HG03025 (cell line): ENCODE data around the gene COBL.

Experiments
- ATAC-seq: cut with Tn5 transposase; IDR thresholded peaks from one replicate; pipeline ENCODE4 v1.9.1; 2021; ENCODE audit warnings: mild to moderate bottlenecking, moderate library complexity; ENCODE audit not compliant: unreplicated experiment, low FRiP score

Gene COBL

DNA sequence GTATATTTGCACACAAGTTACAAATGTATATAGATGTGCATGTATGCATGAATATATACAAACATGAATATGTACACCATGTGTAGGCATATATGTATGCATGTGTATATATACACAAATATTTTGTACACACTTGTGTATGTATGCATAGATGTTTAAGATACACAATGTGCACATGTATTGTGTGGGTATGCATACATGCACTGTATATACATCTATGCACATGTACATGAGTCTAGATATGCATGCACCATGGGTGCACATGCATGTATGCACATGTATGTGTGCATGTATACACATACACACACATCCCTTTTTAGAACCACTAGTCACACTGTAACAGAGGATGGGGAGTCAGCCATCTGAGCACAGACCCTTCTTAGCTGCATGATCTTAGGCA is 249.4 kb downstream of the COBL start:
- ATAC-seq = no peak

DNA sequence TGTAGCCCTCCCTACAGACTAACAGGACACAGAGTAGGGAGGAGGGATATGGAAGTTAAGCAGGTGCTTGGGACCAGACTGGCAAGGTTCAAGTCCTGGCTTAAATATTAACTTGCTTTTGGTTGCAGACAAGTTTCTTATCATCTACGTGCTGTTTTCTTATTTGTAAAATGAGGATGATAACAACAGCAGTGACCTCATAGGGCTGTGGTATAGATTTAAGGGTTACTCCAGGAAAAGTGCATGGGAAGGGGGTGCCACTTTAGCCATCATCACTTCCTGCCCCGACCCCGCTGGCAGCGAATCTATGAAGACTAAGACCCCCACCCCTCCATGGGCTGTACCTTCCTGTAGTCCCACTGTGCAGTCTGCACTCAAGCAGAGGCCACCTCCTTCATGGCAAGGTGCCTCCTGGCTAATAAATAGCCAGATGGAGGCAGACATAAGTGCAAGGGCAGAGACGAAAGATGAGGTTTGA is 250.2 kb downstream of the COBL start:
- ATAC-seq = no peak

DNA sequence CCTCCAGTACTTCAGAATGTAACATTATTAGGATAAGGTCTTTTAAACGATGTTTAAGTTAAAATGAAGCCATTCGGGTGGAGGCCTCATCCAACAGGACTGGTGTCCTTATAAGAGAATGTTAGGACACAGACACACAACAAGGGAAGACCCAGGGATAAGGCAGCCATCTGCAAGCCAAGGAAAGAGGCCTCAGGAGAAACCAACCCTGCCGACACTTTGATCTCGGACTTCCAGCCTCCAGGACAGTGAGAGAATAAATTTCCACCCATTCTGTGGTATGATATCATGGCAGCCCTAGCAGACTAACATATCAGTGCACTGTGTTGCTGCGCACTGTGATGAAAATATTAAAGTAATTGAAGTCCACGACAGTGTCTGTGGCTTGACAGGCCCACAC is 250.8 kb downstream of the COBL start:
- ATAC-seq = no peak

DNA sequence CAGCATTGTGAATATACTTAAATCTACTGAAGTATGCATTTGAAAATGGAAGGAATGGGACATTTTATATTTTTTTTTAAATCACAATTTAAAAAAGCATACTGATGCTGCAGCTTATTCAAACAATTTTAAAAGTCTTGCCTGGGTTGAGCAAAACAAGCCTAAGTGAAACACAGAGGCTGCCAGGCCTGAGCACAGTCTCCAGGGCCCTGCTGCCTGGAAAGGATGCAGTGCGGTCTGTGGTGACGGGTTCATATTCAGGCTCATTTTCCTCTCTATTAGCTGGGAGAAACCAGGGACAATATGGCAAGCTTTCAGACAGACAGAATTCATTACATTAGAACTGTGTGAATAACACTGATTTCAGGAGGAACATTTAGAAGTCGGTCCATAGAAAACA is 251.9 kb downstream of the COBL start:
- no peak for ATAC-seq

DNA sequence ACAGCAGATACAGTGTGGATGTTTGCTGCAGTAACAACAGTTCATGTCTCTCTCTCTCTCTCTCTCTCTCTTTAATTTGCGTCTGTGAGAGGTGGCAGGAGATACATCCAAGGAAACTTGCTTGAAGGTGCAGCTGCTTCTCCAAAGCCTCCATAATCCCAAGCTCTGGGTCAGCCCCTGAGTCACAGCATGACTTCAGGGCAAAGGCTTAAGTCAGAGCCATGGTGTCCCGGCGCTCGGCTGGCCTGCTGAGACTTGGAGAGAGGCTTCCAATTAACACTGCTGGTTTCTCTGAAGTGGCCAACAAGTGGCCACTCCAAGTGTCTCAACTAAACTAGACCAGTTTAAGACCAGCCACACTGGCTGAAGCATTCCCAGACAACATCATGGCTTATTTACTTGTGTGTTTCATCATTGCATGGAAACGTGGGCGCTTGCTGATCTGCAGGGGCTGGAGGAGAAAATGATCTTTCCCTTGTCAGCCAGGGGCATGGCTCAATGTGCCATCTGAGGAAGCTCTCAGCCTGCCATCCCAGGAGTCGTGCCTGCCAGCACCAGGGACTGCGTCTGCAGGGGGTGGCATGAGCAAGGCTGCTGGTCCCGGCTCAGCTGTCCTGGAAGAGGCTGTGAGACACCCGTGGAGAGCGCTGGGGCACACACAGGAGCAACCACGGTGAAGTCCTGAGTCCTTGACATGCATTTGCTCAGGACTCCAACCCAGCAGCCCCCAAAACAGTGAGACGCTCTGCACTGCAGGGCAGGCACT is 254.2 kb downstream of the COBL start:
- no peak for ATAC-seq

DNA sequence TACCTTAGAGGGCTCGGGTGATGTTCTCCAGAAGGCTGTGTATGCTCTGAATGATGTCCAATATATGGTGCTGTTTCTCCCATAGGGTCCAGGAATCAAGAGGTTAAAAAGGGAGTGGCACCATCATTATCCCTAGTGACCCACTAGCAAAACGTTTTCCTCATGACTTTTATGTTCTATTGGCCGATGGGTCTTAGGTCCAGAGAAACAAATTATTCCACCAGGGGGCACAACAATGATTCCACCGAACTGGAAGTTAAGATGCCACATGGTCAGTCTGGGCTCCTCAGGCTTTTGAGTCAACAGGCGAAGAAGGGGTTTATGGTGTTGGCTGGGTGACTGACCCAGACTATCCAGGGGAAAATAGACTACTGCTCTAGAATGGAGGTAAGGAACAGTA is 256.1 kb downstream of the COBL start:
- ATAC-seq = no peak

DNA sequence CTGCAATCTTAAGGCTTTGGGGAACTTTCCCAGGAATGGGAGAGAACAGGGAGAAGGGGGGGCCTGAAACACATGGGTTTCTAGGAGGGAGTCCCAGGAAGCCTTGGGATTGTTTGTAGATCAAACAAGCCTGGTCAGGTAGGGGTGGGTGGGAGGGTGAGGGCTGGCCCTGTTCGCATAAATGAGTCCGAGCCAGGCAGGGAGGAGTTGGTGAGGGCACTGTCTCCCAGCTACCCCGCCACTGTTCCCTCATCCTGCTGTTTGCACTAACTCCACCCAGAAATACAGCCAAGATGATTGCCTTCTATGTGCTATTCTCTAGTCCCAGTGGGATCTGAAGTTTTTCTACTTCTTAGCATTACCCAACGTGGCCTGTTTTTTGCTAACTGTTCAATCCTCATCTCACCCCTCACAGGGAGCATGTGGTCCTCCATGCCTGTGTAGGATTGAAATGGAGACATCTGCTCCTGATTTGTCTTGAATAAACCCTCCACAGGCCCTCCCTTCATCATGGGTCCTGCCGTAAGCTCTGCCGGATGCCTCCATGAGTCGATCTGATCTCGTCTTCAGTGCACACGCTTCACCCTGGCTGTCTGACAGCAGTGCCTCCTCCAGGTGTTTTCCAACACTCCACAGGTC is 257.0 kb downstream of the COBL start:
- ATAC-seq = no peak

DNA sequence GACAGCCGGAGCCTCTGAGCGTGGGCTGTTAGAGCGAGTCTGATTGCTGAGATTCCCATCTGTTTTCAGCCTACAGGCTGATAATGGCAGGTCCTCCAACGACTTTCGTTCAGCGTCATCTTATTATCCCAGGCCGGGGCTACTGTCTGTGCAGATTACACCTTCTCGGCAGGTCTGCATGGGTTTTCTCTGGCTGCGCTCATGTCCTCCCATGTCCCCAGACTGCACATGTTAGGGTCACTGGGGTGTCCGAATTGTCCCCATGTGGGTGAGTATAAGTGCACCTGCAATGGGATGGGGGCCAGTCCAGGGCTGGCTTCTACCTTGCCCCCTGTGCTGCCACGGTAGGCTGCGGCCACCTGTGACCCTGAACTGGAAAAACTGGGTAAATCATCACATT is 257.8 kb downstream of the COBL start:
- ATAC-seq = no peak

DNA sequence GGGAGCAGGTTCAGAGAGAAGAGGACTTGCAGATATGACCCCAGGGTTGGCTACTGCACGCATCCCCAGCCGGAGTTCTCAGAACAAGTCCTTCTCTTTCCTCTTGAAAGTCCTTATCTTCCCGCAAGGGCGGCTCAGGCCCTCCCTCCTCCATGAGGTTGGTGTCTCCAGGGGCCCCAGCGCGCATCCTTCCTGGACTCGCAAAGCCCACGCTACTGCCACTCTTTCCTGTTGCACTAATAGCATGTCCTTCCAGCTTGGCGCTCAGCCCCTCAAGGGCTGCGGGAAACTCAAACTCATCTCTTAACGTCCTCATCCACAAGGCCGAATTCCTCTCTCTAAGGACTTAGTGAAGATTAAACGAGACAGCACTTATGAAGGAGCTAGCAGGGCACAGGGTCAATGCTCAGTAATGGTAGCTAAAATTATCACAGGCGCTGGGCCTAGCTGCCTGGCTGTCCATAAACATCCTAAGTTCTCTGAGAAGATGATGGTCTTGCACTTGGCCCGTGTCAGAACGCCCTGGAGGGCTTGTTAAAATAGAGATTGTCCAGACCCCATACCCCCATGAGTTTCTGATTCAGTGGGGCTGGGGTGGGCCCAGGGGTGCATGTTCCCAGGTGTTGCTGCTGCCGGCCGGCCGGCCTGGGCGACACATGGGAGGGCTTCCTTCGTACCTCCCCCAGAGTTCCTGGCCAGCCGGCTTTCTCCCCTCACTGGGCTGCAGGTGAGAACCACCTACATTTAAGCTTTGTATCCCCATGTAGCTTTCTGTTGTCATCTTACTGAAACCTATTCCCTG is 261.4 kb downstream of the COBL start:
- ATAC-seq = no peak

DNA sequence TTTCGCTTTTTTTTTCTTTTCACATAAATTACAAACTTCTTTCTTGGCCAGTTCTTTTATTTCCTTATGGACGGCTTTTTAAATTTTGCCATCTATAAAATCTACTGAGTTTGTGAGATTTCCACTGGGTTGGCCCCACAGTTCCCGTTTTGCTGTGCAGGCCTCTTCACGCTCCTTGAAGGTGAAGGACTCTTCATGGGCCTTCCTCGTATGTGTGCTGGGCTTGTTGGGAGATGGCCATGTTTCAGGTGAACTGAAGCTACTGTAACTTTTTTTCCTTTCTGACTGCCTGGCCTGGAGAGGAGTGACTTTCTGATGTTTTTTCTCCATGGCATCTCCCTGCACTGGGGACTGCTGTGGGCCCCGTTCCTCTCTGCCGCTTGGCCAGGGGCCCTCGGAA is 262.4 kb downstream of the COBL start:
- ATAC-seq = no peak

DNA sequence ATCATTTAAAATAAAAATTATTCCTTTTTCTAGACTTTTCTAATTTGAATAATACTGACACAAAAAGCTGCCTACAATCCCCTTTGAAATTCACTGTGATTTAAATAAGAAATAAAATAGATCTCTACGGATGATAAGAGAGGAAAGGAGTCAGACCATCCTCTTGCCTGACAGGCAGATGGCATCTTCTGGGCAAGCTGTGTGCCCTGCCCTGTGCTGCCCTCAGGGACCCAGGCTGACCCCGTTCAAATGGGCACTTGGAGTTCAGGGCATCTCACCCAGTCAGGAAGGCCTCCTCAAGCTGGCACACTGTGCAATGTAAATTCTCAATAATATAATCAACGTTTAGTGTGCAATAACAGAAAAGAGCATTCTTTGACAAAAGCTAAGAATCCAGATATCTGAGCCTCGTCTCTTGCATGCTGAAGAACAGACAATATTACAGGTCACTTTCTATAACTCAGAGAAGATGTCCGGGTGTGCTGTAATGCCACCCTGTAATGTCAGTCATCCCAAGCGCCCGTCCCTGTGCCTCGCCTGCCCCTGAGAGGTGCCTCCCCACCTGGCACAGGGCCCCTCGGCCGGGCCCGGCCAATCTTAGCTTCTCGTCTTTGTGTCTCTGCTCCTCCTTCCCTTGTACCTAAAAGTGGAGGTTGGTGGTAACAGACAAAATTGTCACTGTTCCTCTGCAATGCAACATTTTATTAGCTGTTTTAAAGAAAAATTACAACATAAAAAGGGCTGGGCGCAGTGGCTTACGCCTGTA is 263.3 kb downstream of the COBL start:
- no peak for ATAC-seq

DNA sequence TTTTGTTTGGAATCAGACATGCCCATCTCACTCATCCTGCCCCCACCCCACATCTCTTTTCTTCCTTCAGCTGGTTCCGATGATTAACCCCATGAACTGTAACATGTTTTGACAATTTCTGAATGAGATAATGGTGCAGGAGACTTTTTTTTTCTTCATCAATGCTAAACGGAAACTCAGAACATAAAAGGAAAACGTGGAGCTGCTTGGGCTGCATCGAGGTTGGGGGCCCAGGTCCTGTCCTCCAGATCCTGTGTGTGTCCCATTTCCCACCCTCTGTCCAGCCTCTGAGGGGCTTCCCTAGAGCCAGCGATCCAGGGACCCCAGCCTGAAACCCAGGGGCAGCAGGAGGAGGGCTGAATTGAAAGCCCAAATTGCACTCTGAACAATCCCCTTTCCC is 270.1 kb downstream of the COBL start:
- no peak for ATAC-seq

DNA sequence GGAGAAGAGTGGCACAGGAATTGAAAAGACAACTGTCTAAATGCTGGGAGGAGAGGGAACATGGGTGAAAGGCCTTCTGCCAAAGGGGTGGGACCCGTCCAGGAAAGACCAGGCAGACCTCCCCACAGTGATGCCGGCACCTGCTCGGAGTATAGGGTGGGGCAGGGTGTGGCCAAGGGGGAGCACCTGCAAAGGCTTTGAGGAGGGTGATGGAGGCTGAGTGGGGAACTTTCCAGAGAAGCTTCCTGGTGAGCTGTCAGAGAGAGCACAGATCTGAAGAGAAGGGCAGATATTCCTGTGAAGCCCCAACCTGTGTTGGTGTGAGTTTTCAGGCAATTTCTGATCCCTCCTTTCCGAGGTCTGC is 270.5 kb downstream of the COBL start:
- ATAC-seq = no peak

DNA sequence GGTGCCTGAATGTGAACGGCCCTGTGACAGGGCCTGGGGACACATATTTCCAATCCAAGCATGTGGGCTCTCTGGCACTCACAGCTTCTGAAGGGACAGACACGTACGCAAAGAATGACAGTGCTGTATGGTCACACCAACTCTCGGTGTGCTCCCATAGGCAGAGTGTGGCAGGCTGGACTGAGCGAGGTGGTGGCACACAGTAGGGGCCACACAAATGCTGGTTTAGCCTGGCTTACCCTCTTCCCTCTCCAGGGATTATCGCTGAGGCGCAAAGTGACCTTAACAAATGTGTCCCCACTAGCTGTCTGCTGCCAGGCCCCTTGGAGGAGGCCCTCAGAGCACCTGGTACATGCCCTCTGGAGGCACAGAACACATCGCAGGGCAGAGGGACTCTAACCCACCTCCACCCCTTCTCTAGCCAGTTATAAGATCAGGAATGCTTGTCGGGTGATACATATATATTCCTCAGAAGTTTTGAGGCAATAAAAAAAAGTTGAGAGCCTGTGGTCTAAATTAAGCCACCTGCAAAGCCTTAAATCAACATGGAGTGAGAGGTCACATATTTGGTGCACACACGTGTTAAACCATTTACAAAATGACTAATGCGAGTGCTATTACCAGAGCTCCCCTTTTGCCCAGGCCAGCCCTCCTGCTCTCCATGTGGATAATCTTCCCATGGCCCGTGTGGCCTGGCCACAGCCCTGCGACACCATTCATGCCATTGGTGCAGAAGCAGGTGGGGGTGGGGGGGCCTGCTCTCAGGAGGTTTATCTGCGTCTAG is 271.1 kb downstream of the COBL start:
- no peak for ATAC-seq

DNA sequence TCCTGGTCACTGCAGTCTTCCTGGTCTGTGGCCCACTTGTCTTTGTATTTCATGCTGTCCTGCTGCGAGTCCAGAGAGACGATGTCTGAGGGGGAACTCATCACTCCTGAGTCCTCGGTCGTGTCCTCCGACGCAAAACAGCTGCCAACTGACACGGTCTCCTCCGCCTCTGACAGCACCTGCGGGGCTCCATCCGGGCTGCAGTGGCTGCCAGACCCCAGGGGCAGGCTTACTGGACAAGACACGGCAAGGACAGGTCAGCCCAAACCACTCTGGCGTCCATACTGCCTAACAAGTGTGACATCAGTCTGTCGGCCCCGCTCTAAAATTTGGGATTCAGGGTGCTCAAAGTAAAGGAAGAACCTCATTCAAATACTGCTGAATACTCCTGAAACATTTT is 273.1 kb downstream of the COBL start:
- no peak for ATAC-seq

DNA sequence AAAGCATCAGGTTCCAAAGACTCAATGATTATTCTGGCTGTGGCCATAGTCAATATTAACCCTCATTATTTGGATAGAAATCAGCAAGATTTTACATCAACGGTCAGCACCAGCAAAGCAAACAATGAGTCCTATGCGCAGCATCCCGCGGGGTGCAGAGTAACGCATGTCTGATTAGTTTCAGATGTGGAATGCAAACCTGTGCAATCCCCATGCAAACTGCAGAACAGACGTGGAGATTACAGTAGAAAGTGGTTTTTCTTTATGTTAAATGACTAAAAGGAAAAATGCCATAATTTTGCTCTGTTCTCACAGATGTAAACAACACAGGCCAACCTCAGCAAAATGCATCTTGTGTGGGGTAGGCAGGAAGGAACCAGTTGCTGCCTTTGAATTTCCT is 275.8 kb downstream of the COBL start:
- no peak for ATAC-seq

DNA sequence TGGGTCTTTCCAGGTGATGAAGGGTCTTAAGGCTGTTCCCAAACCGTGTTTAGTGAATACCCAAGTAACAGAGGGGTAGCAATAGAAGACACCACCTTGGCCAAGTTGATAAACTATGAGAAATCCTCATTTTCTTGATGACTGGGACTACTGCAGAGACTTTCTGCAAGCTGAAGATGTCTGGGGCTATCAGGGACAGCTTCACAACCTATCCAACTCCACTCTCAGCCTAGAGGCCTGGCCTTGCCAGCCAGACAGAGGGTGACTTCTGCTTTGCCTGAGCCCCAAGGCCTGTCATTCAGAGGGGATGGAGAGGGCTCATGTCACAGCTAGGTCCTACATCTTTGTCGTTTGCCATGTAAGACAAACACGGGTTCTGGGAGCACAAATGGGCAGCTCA is 278.0 kb downstream of the COBL start:
- ATAC-seq = no peak

DNA sequence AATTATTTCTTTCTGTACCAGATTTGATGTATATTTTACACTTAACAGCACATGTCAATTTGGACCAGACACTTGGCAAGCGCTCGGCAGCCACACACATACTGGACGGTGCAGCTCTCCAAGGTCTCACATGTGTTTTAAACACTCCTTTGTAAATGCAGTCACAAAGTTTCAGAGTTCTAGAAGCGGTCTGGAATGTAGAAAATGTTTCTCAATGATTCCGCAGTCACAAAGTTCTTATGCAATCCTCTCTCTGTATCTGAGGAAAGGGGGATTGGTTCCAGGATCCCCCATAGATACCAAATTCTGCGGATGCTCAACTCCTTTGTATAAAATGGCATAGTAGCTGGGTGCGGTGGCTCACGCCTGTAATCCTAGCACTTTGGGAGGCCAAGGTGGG is 280.9 kb downstream of the COBL start:
- no peak for ATAC-seq

DNA sequence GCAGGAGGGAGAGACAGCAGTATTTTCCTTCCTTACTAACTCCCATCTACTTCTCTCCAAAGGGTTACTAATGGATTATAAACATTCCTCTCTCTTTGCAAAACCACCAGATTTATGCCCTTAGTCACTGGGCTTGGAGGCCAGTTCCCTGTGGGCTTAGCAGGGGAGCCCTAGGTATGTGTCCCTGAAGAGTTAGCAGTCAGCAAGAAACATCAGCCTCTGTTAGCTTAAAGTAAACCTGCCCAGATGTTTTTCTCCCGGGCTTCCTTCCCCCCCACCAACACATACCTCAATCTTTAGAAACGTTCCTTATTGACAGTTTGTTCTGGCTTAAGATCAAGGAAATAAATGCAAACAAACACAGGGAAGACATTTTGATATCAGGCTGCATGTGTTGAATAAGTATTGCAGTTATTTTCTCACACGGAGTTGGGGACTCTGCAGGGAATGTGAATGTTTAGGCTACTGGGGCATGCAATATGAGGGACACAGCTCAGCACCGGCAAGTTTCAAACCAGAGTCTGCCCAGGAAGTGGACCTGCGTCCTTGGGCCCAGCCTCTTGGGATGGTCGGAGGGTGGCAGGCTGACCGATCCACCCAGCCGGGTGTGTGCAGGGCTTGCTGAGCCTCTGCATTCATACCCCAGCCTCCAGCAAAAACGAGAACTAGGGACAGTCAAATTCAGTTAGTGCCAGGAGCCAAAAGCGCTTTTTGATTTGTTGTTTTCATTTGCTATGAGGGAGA is 281.9 kb downstream of the COBL start:
- no peak for ATAC-seq
